Left lung (tissue), 10 donors: ENCODE measurements around the gene CCDC102B. TPM values are rescaled to one million over a fixed set of nuclear protein-coding genes. Genes with fewer than 3 reads are reported as not detected.

Source experiments
- ATAC-seq: fragments of 200-7000 bp; cut with Tn5 transposase; one replicate; pipeline ENCODE4 v1.9.1; 2020; ENCODE audit warnings: moderate library complexity
- DNase-seq, 4 donors: peaks; one replicate each; pipeline ENCODE4 v3.0.0-alpha.2; 2013 to 2020
- H3K27ac ChIP-seq, 2 donors: fragments of 200-600 bp; sonication (generic) in 1 of 2; one replicate each; pipeline versions ENCODE4 v1.5.0 to v1.8.0; 2020 to 2021
- H3K27me3 ChIP-seq, 2 donors: fragments of 200-600 bp; sonication (generic) in 1 of 2; one replicate each; pipeline versions ENCODE4 v1.5.0 to v1.8.0; 2020 to 2021
- H3K36me3 ChIP-seq, 2 donors: fragments of 200-600 bp; sonication (generic) in 1 of 2; one replicate each; pipeline versions ENCODE4 v1.5.0 to v1.8.0; 2020 to 2021
- H3K4me1 ChIP-seq, 2 donors: fragments of 200-600 bp; one replicate each; pipeline ENCODE4 v1.8.0; 2021
- H3K4me3 ChIP-seq, 2 donors: fragments of 200-600 bp; sonication (generic) in 1 of 2; one replicate each; pipeline versions ENCODE4 v1.5.0 to v1.8.0; 2020 to 2021; ENCODE audit warnings: mild to moderate bottlenecking in 1 of 2
- H3K9me3 ChIP-seq, 2 donors: fragments of 200-600 bp; sonication (generic) in 1 of 2; one replicate each; pipeline versions ENCODE4 v1.5.0 to v1.8.0; 2020 to 2021
- intact Hi-C, 2 donors: fragments of 100-400 bp; cut with DNase I; formaldehyde crosslinking; loops; one replicate each; pipeline versions ENCODE4 v1.11.2 to v1.14.2; 2022
- polyA plus RNA-seq, 6 donors: library from polyadenylated mRNA; unstranded; fragments of 120-200 nt; gene quantifications; one replicate each; pipeline ENCODE4 v1.2.1, GENCODE V29; 2013; ENCODE audit not compliant: insufficient read length in 6 of 6
- total RNA-seq, 2 donors: library from RNA; stranded (reverse); fragmentation: NEBNext Ultra II Directional; extraction: Animal tissue kit (Norgen Biotek cat#: 25700); gene quantifications; one replicate each; pipeline ENCODE4 v1.2.1, GENCODE V29; 2021
- TF ChIP-seq, protein P1 (sequence below), 2 donors: fragments of 200-600 bp; sonication (generic) in 1 of 2; IDR thresholded peaks; one replicate each; pipeline versions ENCODE4 v1.5.0 to v1.8.0; 2021; ENCODE audit warnings: antibody characterized with exemption in 2 of 2
- donor health status: DM: no; HTN: yes; CAD: no.
- donor health status: DM: no; HTN: no; CAD: no.

Gene CCDC102B
- total and polyA plus RNA-seq, 8 donors: 10.6 to 78.3 (median 15.6) TPM

DNA sequence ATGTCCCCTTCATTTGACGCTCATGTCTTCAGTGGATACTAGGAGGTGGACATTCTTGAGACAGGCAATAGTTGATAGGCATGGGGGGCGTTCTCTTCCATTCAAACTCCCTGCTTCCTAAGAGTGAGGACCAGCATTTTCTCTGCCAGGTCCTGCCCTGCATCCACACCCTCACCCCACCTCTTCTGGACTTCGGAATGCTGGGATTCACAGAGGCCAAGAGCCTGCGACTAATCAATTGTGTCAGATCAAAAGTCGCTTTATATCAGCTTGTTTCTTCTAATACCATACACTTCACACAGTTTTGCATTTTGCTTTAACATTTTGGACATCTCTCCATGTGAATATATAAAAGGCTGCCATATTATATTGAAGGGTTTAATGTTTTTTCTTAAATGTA is 210.7 kb downstream of the CCDC102B start:
- ATAC-seq (no peak), DNase-seq (no peak)
- Histone ChIP-seq H3K4me3 (no peak overlapping the region), H3K27ac (no peak overlapping the region), H3K9me3 (peaks cover 0 to 2% of the 10 kb centered on the region in 2 donors), H3K27me3 (no peaks in the 10 kb centered on the region), H3K4me1 (no peaks in the 10 kb centered on the region), H3K36me3 (no peaks in the 10 kb centered on the region)
- intact Hi-C loops: no loop called here
- TF ChIP-seq, protein P1, sequence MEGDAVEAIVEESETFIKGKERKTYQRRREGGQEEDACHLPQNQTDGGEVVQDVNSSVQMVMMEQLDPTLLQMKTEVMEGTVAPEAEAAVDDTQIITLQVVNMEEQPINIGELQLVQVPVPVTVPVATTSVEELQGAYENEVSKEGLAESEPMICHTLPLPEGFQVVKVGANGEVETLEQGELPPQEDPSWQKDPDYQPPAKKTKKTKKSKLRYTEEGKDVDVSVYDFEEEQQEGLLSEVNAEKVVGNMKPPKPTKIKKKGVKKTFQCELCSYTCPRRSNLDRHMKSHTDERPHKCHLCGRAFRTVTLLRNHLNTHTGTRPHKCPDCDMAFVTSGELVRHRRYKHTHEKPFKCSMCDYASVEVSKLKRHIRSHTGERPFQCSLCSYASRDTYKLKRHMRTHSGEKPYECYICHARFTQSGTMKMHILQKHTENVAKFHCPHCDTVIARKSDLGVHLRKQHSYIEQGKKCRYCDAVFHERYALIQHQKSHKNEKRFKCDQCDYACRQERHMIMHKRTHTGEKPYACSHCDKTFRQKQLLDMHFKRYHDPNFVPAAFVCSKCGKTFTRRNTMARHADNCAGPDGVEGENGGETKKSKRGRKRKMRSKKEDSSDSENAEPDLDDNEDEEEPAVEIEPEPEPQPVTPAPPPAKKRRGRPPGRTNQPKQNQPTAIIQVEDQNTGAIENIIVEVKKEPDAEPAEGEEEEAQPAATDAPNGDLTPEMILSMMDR (IDR thresholded peaks at IDR 0.05): no peak

DNA sequence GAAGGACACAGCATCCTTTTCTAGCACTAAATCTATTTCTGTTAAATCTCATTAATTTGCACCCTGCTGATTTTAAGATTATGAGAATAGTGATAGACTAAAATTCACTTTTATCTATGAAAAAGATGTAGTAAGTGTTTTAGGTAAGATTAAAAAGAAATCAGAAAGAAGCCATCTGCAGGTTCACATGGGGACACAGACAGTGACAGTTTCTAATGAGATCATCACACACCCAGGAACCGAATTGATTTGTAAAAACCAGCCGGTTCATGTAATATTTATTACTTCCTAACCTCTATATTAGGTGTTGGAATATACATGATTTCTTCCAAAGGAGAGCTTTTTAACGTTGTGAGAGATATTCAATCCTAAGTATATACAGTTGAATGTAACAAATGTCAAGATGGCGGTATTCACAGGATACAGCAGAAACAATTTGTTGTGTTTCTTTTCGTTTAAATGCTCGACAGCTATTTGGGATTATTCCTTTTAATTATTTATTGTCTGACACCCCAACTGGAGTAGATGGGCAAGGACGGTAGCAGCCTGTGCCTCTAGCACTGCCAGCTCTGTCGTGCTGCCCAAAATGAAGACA is 223.4 kb downstream of the CCDC102B start:
- Histone ChIP-seq H3K9me3 (no peaks in the 10 kb centered on the region), H3K4me1 (no peaks in the 10 kb centered on the region), H3K27ac (no peak overlapping the region), H3K36me3 (no peaks in the 10 kb centered on the region), H3K27me3 (no peaks in the 10 kb centered on the region), H3K4me3 (no peak overlapping the region)
- intact Hi-C loops: no loop called here
- DNase-seq (no peak), ATAC-seq (no peak)
- TF ChIP-seq, protein P1 (IDR thresholded peaks at IDR 0.05): no peak

DNA sequence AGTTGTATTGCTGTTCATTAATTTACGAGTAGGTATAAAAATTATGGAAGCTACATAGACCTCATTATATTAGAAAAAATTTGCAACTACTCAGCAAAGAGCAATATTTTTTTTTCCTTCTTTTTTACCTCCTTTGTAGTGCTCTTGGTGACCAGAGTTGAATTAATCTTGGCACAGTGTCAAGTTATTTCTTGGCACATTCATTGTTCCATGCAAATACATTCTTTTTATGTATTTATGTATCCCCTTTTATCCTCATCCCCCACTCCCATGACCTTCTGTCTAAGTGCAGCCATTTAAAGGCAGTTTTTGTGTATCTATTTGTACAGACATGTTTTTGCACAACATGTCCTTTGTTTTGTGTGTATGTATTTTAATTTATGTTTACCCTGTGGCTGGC is 224.5 kb downstream of the CCDC102B start:
- Histone ChIP-seq H3K27me3 (no peaks in the 10 kb centered on the region), H3K9me3 (no peaks in the 10 kb centered on the region), H3K4me1 (no peaks in the 10 kb centered on the region), H3K27ac (no peak overlapping the region), H3K4me3 (no peak overlapping the region), H3K36me3 (no peaks in the 10 kb centered on the region)
- DNase-seq: peak in 1 of 4 donors; percentile 16
- TF ChIP-seq, protein P1 (IDR thresholded peaks at IDR 0.05): no peak
- ATAC-seq: no peak
- intact Hi-C loops: no loop called here

DNA sequence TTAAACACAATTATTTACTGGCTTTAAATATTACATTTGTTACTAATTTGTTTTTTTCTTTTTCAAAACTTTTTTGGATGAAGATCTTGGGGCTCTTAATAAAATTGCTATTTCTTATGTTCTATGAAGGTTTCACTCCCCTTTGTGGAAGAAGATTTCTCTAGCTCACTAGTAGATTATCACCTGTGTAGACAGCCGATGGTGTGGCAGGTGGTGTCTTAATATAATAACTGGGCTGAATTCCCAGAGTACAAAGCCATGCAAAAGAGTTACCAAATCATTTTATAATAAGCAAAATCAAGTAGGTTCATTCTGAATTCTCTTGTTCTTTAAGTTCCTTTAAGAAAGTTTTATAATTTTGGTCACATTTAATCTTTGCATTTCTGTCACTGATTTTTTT is 233.7 kb downstream of the CCDC102B start:
- no peaks in the 10 kb centered on the region for H3K9me3 ChIP-seq
- DNase-seq (no peak), ATAC-seq (no peak)
- no peaks in the 10 kb centered on the region for H3K27me3 ChIP-seq
- H3K36me3 ChIP-seq: no peaks in the 10 kb centered on the region
- no peaks in the 10 kb centered on the region for H3K4me1 ChIP-seq
- no peak overlapping the region for H3K27ac ChIP-seq
- TF ChIP-seq, protein P1 (IDR thresholded peaks at IDR 0.05): no peak
- no peak overlapping the region for H3K4me3 ChIP-seq
- intact Hi-C loops: no loop called here

DNA sequence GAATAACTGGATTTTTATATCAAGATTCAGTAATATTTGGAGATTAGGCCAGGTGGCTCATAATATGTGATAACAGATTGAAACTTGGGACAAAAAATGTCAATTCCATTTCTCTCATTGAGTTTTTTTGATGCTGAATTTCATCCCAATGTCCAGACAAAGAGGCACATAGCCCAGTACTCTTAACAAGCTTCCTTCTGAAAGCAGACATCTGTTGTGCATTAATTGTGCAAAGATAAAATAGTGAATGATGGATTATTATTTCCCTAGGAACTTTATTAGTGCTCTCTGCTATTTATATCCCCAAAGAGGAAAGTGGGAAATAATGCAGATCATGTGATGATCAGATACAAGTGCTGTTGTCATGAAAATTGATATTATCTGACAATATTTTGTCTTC is 234.1 kb downstream of the CCDC102B start:
- no peak overlapping the region for H3K4me3 ChIP-seq
- no peak overlapping the region for H3K27ac ChIP-seq
- TF ChIP-seq, protein P1 (IDR thresholded peaks at IDR 0.05): no peak
- DNase-seq: no peak
- no peak for ATAC-seq
- no peaks in the 10 kb centered on the region for H3K36me3 ChIP-seq
- no peaks in the 10 kb centered on the region for H3K9me3 ChIP-seq
- H3K27me3 ChIP-seq: no peaks in the 10 kb centered on the region
- no peaks in the 10 kb centered on the region for H3K4me1 ChIP-seq
- intact Hi-C loops: no loop called here
